K562 (cell line): ENCODE measurements around the gene RTN4. TPM values are rescaled to one million over a fixed set of nuclear protein-coding genes. Genes with fewer than 3 reads are reported as not detected.

Experiments
- E2F6 ChIP-seq, 2 experiments: IDR thresholded peaks; 2 replicates each; pipeline ENCODE4 v1.6.1; 2011; ENCODE audit warnings: borderline replicate concordance in 1 of 2, control low read depth in 1 of 2, low read depth in 1 of 2, low read length in 1 of 2, mild to moderate bottlenecking in 1 of 2, mixed read lengths in 1 of 2, moderate library complexity in 1 of 2; ENCODE audit not compliant: insufficient read depth in 1 of 2, insufficient read length in 1 of 2, poor library complexity in 1 of 2, severe bottlenecking in 1 of 2; ENCODE audit errors: extremely low read depth in 1 of 2
- ELF2 ChIP-seq: fragments of 250-450 bp; sonication (Bioruptor Pico); IDR thresholded peaks from 2 replicates; pipeline ENCODE4 v1.5.0; 2021; ENCODE audit warnings: mild to moderate bottlenecking
- FOXP4 ChIP-seq: sonication (generic); formaldehyde crosslinking; IDR thresholded peaks from 2 replicates; pipeline ENCODE4 v1.8.0; 2022; ENCODE audit warnings: mild to moderate bottlenecking, missing genetic modification reagents, borderline replicate concordance
- HMGXB4 ChIP-seq: sonication (generic); formaldehyde crosslinking; IDR thresholded peaks from 2 replicates; pipeline ENCODE4 v1.8.1; 2023; ENCODE audit warnings: mild to moderate bottlenecking, missing genetic modification reagents
- HOXB6 ChIP-seq: fragments of 250-450 bp; sonication (Bioruptor Pico); IDR thresholded peaks from 2 replicates; pipeline ENCODE4 v1.5.1; 2022; ENCODE audit warnings: mild to moderate bottlenecking, borderline replicate concordance
- KAT8 ChIP-seq: fragments of 450-650 bp; IDR thresholded peaks from 2 replicates; pipeline ENCODE4 v1.6.1; 2016; ENCODE audit warnings: low read depth, mild to moderate bottlenecking
- NRF1 ChIP-seq, 2 experiments: fragments of 450-650 bp; IDR thresholded peaks in 1 of 2; conservative IDR thresholded peaks in 1 of 2; 2 replicates each; pipeline ENCODE4 v1.6.1; 2014; ENCODE audit warnings: mild to moderate bottlenecking in 2 of 2
- PHB ChIP-seq: fragments of 250-450 bp; sonication (Bioruptor Pico); IDR thresholded peaks from 2 replicates; pipeline ENCODE4 v1.5.0; 2021
- PHF21A ChIP-seq: fragments of 450-650 bp; IDR thresholded peaks from 2 replicates; pipeline ENCODE4 v1.6.1; 2017; ENCODE audit warnings: low read depth, borderline replicate concordance
- PTRF ChIP-seq: fragments of 450-650 bp; IDR thresholded peaks from 2 replicates; pipeline ENCODE4 v1.6.1; 2016; ENCODE audit warnings: mild to moderate bottlenecking, missing genetic modification characterization, missing compliant biosample characterization
- RBM15 ChIP-seq: fragments of 200-400 bp; formaldehyde crosslinking; IDR thresholded peaks from 2 replicates; pipeline ENCODE4 v1.6.1; 2018; ENCODE audit warnings: mild to moderate bottlenecking, low read length, moderate library complexity; ENCODE audit not compliant: insufficient read depth
- STAT5B ChIP-seq: fragments of 250-450 bp; sonication (Bioruptor Pico); IDR thresholded peaks from 2 replicates; pipeline ENCODE4 v1.8.0; 2021; ENCODE audit warnings: mild to moderate bottlenecking, inconsistent platforms
- TBP ChIP-seq: optimal IDR thresholded peaks from 2 replicates; pipeline ENCODE3; 2011; ENCODE audit warnings: low read depth, low read length, improper control_type of control experiment
- U2AF1 ChIP-seq: fragments of 200-400 bp; formaldehyde crosslinking; optimal IDR thresholded peaks from 2 replicates; pipeline ENCODE3; 2017; ENCODE audit warnings: mild to moderate bottlenecking, low read depth, low read length, moderate library complexity
- ZNF3 ChIP-seq: fragments of 250-450 bp; sonication (Bioruptor Pico); IDR thresholded peaks from 2 replicates; pipeline ENCODE4 v1.5.0; 2021; ENCODE audit warnings: mild to moderate bottlenecking, moderate library complexity
- ZNF324 ChIP-seq: fragments of 250-450 bp; sonication (Bioruptor Pico); IDR thresholded peaks from 2 replicates; pipeline ENCODE4 v1.4.0; 2020; ENCODE audit warnings: mild to moderate bottlenecking
- polyA plus RNA-seq, 8 experiments: library from polyadenylated mRNA; depleted of rRNA in 4 of 8; stranded (reverse) in 5 of 8; unstranded in 3 of 8; fragments of >200 nt; fragmentation: Nextera tagmentation in 2 of 8; fragmentation: Illumina TruSeq in 1 of 8; extraction: Ambion mirVana in 2 of 8; extraction: Trizol in 1 of 8; gene quantifications; 2 replicates each; pipeline versions ENCODE4 v1.2.1 to v1.2.3, GENCODE V29; 2011 to 2014; ENCODE audit warnings: inconsistent platforms in 1 of 8, missing spikeins in 1 of 8
- total RNA-seq, 7 experiments: library from RNA; depleted of rRNA in 6 of 7; stranded (reverse); fragments of >200 nt in 6 of 7; fragmentation: Illumina TruSeq in 2 of 7; extraction: Trizol in 2 of 7; gene quantifications; 2 replicates each; pipeline versions ENCODE4 v1.2.1 to v1.2.3, GENCODE V29; 2011 to 2021; ENCODE audit warnings: low replicate concordance in 1 of 7
- TF ChIP-seq, protein P1 (sequence below): fragments of 450-650 bp; conservative IDR thresholded peaks from 2 replicates; pipeline ENCODE4 v1.6.1; 2016; ENCODE audit warnings: missing genetic modification characterization, low read depth, mild to moderate bottlenecking, control low read depth, missing compliant biosample characterization
- TF ChIP-seq, protein P2 (sequence below): fragments of 450-650 bp; formaldehyde crosslinking; IDR thresholded peaks from 2 replicates; pipeline ENCODE4 v1.4.0; 2022; ENCODE audit warnings: mild to moderate bottlenecking, moderate library complexity
- TF ChIP-seq, protein P3 (sequence below): fragments of 250-450 bp; sonication (Bioruptor Pico); IDR thresholded peaks from 2 replicates; pipeline ENCODE4 v1.8.0; 2022; ENCODE audit warnings: inconsistent platforms, mild to moderate bottlenecking, moderate library complexity, borderline replicate concordance

The RTN4 gene
- total and polyA plus RNA-seq, 9 of the 15 experiments (the other 6 are each of a cell fraction or from before 2014, with no cell fraction given): 73.0 to 248 (median 116) TPM

DNA sequence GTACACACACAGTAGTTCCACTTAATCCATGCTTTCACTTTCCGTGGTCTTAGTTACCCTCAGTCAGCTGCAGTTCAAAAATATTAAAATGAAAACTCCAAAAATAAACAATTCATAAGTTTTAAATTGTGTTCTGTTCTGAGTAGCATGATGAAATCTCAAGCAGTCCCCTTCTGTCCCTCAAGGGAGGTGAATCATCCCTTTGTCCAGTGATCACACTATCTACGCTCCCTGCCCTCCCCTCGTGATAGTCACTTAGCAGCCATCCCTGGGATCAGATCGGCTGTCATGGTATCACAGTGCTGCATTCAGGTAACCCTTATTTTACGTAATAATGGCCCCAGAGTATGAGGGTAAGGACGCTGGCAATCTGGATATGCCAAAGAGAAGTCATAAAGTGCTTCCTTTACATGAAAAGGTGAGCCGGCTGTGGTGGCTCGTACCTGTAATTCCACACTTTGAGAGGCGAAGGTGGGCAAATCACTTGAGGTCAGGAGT is 5.8 kb upstream of the RTN4 start (continued):
- TF ChIP-seq, protein P1, sequence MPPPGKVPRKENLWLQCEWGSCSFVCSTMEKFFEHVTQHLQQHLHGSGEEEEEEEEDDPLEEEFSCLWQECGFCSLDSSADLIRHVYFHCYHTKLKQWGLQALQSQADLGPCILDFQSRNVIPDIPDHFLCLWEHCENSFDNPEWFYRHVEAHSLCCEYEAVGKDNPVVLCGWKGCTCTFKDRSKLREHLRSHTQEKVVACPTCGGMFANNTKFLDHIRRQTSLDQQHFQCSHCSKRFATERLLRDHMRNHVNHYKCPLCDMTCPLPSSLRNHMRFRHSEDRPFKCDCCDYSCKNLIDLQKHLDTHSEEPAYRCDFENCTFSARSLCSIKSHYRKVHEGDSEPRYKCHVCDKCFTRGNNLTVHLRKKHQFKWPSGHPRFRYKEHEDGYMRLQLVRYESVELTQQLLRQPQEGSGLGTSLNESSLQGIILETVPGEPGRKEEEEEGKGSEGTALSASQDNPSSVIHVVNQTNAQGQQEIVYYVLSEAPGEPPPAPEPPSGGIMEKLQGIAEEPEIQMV (tag): no peak
- TF ChIP-seq ZNF3 (CRISPR knock-in tag): no peak
- TF ChIP-seq RBM15: no peak
- TF ChIP-seq HOXB6 (CRISPR knock-in tag): no peak
- no peak for TF ChIP-seq PHF21A
- no peak for TF ChIP-seq FOXP4
- TF ChIP-seq U2AF1: no peak
- TF ChIP-seq E2F6 (IDR thresholded peaks at IDR 0.05; ENCODE audit: borderline replicate concordance in 1 of 2, extremely low read depth in 1 of 2, insufficient read depth in 1 of 2, insufficient read length in 1 of 2, low read depth in 1 of 2, low read length in 1 of 2, poor library complexity in 1 of 2, severe bottlenecking in 1 of 2): no peak
- no peak for TF ChIP-seq ELF2 (CRISPR knock-in tag)
- TF ChIP-seq, protein P2, sequence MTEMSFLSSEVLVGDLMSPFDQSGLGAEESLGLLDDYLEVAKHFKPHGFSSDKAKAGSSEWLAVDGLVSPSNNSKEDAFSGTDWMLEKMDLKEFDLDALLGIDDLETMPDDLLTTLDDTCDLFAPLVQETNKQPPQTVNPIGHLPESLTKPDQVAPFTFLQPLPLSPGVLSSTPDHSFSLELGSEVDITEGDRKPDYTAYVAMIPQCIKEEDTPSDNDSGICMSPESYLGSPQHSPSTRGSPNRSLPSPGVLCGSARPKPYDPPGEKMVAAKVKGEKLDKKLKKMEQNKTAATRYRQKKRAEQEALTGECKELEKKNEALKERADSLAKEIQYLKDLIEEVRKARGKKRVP (CRISPR knock-in tag): peak; percentile 93
- no peak for TF ChIP-seq TBP
- TF ChIP-seq KAT8: no peak
- TF ChIP-seq NRF1 (conservative IDR thresholded peaks at IDR 0.05 in 1 of 2, IDR thresholded peaks at IDR 0.05 in 1 of 2): no peak
- TF ChIP-seq STAT5B (CRISPR knock-in tag): no peak
- no peak for TF ChIP-seq ZNF324 (CRISPR knock-in tag)
- TF ChIP-seq PTRF (tag): no peak
- TF ChIP-seq, protein P3, sequence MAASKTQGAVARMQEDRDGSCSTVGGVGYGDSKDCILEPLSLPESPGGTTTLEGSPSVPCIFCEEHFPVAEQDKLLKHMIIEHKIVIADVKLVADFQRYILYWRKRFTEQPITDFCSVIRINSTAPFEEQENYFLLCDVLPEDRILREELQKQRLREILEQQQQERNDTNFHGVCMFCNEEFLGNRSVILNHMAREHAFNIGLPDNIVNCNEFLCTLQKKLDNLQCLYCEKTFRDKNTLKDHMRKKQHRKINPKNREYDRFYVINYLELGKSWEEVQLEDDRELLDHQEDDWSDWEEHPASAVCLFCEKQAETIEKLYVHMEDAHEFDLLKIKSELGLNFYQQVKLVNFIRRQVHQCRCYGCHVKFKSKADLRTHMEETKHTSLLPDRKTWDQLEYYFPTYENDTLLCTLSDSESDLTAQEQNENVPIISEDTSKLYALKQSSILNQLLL (CRISPR knock-in tag): no peak
- no peak for TF ChIP-seq HMGXB4 (CRISPR knock-in tag)
- no peak for TF ChIP-seq PHB (CRISPR knock-in tag)
